ENCODE results near the gene DDX19B. TPM values are rescaled to one million over a fixed set of nuclear protein-coding genes. Genes with fewer than 3 reads are reported as not detected.
A peak's percentile ranks its signal among the peaks of the same experiment; 100 is the strongest.

The DDX19B gene
- total and polyA plus RNA-seq, 9 of the 15 experiments (the other 6 are each of a cell fraction or from before 2014, with no cell fraction given), result 7.0 to 32.9 (median 19.3) TPM

GRCh38 chr16:70374213-70374612 lies 75.2 kb downstream of the DDX19B start (continued):
- no peak for TF ChIP-seq RBFOX2 (IDR thresholded peaks at IDR 0.05; ENCODE audit: low read depth, low read length)
- TF ChIP-seq ZNF354B (CRISPR knock-in tag; IDR thresholded peaks at IDR 0.05), result no peak

- Histone ChIP-seq H4K20me1 (replicated peaks; ENCODE audit: control insufficient read depth, insufficient read depth, low read length) (no peaks in the 10 kb centered on the region), H3K36me3 (ENCODE audit: control insufficient read depth, insufficient read depth, low read length) (peaks cover 78% of the 10 kb centered on the region), H3K9me3 (replicated peaks; ENCODE audit: control insufficient read depth, insufficient read depth, low read depth, low read length) (no peaks in the 10 kb centered on the region), H2AFZ (ENCODE audit: low read depth, low read length) (no peak overlapping the region), H3K4me3 (no peak overlapping the region), H3K4me2 (ENCODE audit: insufficient read depth, low read length) (no peak overlapping the region), H3K9ac (ENCODE audit: insufficient read depth in 1 of 2, low read depth in 2 of 2, low read length in 2 of 2) (0 out of 4 replicates have a peak overlapping the region, but pooled peaks of 1 of the 2 experiments have one; percentile 6), H3K9me1 (ENCODE audit: control insufficient read depth, insufficient read depth, low read length) (no peaks in the 10 kb centered on the region), H3K79me2 (ENCODE audit: control insufficient read depth, insufficient read depth, low read length) (no peaks in the 10 kb centered on the region), H3K27me3 (ENCODE audit: control insufficient read depth in 2 of 2, insufficient read depth in 2 of 2, low read length in 2 of 2) (no peaks in the 10 kb centered on the region), H3K4me1 (replicated peaks in 1 of 2; ENCODE audit: control insufficient read depth in 2 of 2, insufficient read depth in 2 of 2, low read length in 2 of 2) (peaks cover 0 to 9% of the 10 kb centered on the region in 2 experiments; a peak in 2 of 5 replicates), H3K27ac (ENCODE audit: extremely low read depth, low read depth, low read length) (no peak overlapping the region)
- no TSS peak for BruUV-seq (replicated peaks)
- FAIRE-seq, result no peak
- no peak for DNase-seq (ENCODE audit: extremely low read depth in 1 of 4, low spot score in 3 of 4)
- WGBS (ENCODE audit: insufficient coverage, low coverage, missing lambda C conversion rate), result 91% methylated on average over 16 of the region's 16 CpGs
- ATAC-seq, result peak; percentile 7; the same call in 1 of the 3 replicates
- intact Hi-C loops (cut with micrococcal nuclease), result loop anchor here (5.0 to 10.0 kb wide), 2 partner anchors 276 to 399 kb away; no protein-coding TSS in a partner anchor
- in situ Hi-C loops (cut with MboI), result no loop called here
- ChIA-PET CTCF (ENCODE audit: low intra/inter-chr PET ratio) (no interaction called here), POLR2A (interaction anchor here (0.7 to 1.2 kb wide), 3 partner anchors 14 to 119 kb away, joined by 3 to 4 read pairs (median 3); no protein-coding TSS in a partner anchor)
- TF ChIP-seq GMEB1 (CRISPR knock-in tag; IDR thresholded peaks at IDR 0.05) (no peak), ATF3 (IDR thresholded peaks at IDR 0.05) (no peak), ATF3 (CRISPR knock-in tag; conservative IDR thresholded peaks at IDR 0.05) (no peak), ZNF699 (CRISPR knock-in tag; IDR thresholded peaks at IDR 0.05; ENCODE audit: insufficient replicate concordance) (no peak)
- TF ChIP-seq, protein P1, sequence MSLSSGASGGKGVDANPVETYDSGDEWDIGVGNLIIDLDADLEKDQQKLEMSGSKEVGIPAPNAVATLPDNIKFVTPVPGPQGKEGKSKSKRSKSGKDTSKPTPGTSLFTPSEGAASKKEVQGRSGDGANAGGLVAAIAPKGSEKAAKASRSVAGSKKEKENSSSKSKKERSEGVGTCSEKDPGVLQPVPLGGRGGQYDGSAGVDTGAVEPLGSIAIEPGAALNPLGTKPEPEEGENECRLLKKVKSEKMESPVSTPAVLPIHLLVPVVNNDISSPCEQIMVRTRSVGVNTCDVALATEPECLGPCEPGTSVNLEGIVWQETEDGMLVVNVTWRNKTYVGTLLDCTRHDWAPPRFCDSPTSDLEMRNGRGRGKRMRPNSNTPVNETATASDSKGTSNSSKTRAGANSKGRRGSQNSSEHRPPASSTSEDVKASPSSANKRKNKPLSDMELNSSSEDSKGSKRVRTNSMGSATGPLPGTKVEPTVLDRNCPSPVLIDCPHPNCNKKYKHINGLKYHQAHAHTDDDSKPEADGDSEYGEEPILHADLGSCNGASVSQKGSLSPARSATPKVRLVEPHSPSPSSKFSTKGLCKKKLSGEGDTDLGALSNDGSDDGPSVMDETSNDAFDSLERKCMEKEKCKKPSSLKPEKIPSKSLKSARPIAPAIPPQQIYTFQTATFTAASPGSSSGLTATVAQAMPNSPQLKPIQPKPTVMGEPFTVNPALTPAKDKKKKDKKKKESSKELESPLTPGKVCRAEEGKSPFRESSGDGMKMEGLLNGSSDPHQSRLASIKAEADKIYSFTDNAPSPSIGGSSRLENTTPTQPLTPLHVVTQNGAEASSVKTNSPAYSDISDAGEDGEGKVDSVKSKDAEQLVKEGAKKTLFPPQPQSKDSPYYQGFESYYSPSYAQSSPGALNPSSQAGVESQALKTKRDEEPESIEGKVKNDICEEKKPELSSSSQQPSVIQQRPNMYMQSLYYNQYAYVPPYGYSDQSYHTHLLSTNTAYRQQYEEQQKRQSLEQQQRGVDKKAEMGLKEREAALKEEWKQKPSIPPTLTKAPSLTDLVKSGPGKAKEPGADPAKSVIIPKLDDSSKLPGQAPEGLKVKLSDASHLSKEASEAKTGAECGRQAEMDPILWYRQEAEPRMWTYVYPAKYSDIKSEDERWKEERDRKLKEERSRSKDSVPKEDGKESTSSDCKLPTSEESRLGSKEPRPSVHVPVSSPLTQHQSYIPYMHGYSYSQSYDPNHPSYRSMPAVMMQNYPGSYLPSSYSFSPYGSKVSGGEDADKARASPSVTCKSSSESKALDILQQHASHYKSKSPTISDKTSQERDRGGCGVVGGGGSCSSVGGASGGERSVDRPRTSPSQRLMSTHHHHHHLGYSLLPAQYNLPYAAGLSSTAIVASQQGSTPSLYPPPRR (CRISPR knock-in tag; IDR thresholded peaks at IDR 0.05; ENCODE audit: borderline replicate concordance), result no peak
These were observed 76.9 kb downstream of the DDX19B start for GRCh38 chr16:70375636-70376611.

Data from K562 (cell line).